A673 (cell line): ENCODE measurements around the gene CAMK2A.

Experiments
- CTCF ChIP-seq: fragments of 300-800, 200-600 bp; sonication (generic); conservative IDR thresholded peaks from 2 replicates; pipeline ENCODE4 v1.5.1; 2017; ENCODE audit warnings: low read depth, mild to moderate bottlenecking, antibody characterized with exemption, low read length, moderate library complexity, mixed read lengths
- EZH2 ChIP-seq: fragments of 200-600 bp; sonication (generic); IDR thresholded peaks from 2 replicates; pipeline ENCODE4 v1.6.1; 2017; ENCODE audit warnings: borderline replicate concordance, low read depth, mild to moderate bottlenecking, mixed read lengths, antibody characterized with exemption, low read length; ENCODE audit not compliant: poor library complexity, severe bottlenecking

GRCh38 chr5:150272531-150272930 is 17.0 kb downstream of the CAMK2A start:
- TF ChIP-seq CTCF (peak; percentile 50), EZH2 (no peak)
